ENCODE results near the gene MDGA2. TPM values are rescaled to one million over a fixed set of nuclear protein-coding genes. Genes with fewer than 3 reads are reported as not detected.

The MDGA2 gene
- 1 to 10 TPM; 2.1 to 2.8 (median 2.6) TPM for polyA plus RNA-seq (ENCODE audit: insufficient read length in 3 of 3)
- long read RNA-seq, donor 1: 0 reads
- long read RNA-seq, donor 2: 0 reads
- long read RNA-seq, donor 3: 0 reads
- long read RNA-seq, donor 4: 0 reads
- long read RNA-seq, donor 5: 0 reads
- long read RNA-seq, donor 6: 0 reads
- long read RNA-seq, donor 7: 0 reads
- long read RNA-seq, donor 8: 0 reads
- long read RNA-seq, donor 9: 0 reads
- long read RNA-seq, donor 10: 0 reads
- long read RNA-seq, donor 11: 0 reads
- long read RNA-seq, donor 12: 0 reads
- long read RNA-seq, donor 13: 0 reads
- long read RNA-seq, donor 14: 0 reads
- long read RNA-seq, donor 15: 0 reads
- long read RNA-seq, donor 16: 0 reads

- DNase-seq: peak; percentile 28
Observed at GRCh38 chr14:47675466-47676314, at the start of gene MDGA2. Gene MDGA2, minus strand, starts transcription at chr14:47675605.

- no peak for DNase-seq
Observed at GRCh38 chr14:47722929-47723693, 47.7 kb upstream of the MDGA2 start.

- no peak for DNase-seq
Observed at GRCh38 chr14:47720281-47720680, 44.9 kb upstream of the MDGA2 start.

GRCh38 chr14:47715330-47715729, 39.9 kb upstream of the MDGA2 start:
- DNase-seq: no peak

GRCh38 chr14:47710581-47710980, 35.2 kb upstream of the MDGA2 start:
- no peak for DNase-seq

GRCh38 chr14:47705683-47706082, 30.3 kb upstream of the MDGA2 start:
- no peak for DNase-seq

GRCh38 chr14:47691829-47692228, 16.4 kb upstream of the MDGA2 start:
- DNase-seq: no peak

GRCh38 chr14:47678993-47679392, 3.6 kb upstream of the MDGA2 start:
- no peak for DNase-seq

- DNase-seq: no peak
Observed at GRCh38 chr14:47678157-47678556, 2.8 kb upstream of the MDGA2 start.

- no peak for DNase-seq
Observed at GRCh38 chr14:47676315-47676617, 861 bp upstream of the MDGA2 start.

GRCh38 chr14:47674543-47675465, 601 bp downstream of the MDGA2 start:
- peak; percentile 34 for DNase-seq

GRCh38 chr14:47674148-47674542, 1.3 kb downstream of the MDGA2 start:
- DNase-seq: peak; percentile 35

GRCh38 chr14:47665337-47666134, 9.9 kb downstream of the MDGA2 start:
- DNase-seq: no peak

- no peak for DNase-seq
Observed at GRCh38 chr14:47662466-47662865, 12.9 kb downstream of the MDGA2 start.

GRCh38 chr14:47660158-47660557, 15.2 kb downstream of the MDGA2 start:
- DNase-seq: no peak

- no peak for DNase-seq
Observed at GRCh38 chr14:47658041-47658440, 17.4 kb downstream of the MDGA2 start.

- no peak for DNase-seq
Observed at GRCh38 chr14:47657143-47657542, 18.3 kb downstream of the MDGA2 start.

- DNase-seq: no peak
Observed at GRCh38 chr14:47651337-47651736, 24.1 kb downstream of the MDGA2 start.

GRCh38 chr14:47637753-47638152, 37.7 kb downstream of the MDGA2 start:
- DNase-seq: no peak
